Liver (tissue), 9 donors: ENCODE results near the gene ALG3. TPM values are rescaled to one million over a fixed set of nuclear protein-coding genes. Genes with fewer than 3 reads are reported as not detected.

ENCODE experiments used
- DNase-seq: peaks from one replicate; pipeline ENCODE4 v3.0.0-alpha.2; 2017; ENCODE audit warnings: low spot score
- H3K27ac ChIP-seq, 2 donors: one replicate each; pipeline ENCODE4 v1.7.0; 2013; ENCODE audit warnings: inconsistent platforms in 2 of 2, low read length in 2 of 2, control low read depth in 1 of 2, low read depth in 1 of 2, mild to moderate bottlenecking in 1 of 2
- H3K27me3 ChIP-seq, 4 donors: one replicate each; pipeline versions ENCODE4 v1.6.1 to v1.7.0; 2013; ENCODE audit warnings: low read length in 3 of 4, inconsistent platforms in 1 of 4, mild to moderate bottlenecking in 1 of 4, moderate library complexity in 1 of 4; ENCODE audit not compliant: control insufficient read depth in 4 of 4, insufficient read depth in 4 of 4
- H3K36me3 ChIP-seq, 4 donors: one replicate each; pipeline versions ENCODE4 v1.6.1 to v1.7.0; 2013; ENCODE audit warnings: low read length in 3 of 4, mild to moderate bottlenecking in 3 of 4, low read depth in 1 of 4, moderate library complexity in 1 of 4; ENCODE audit not compliant: control insufficient read depth in 4 of 4, insufficient read depth in 3 of 4
- H3K4me1 ChIP-seq, 4 donors: one replicate each; pipeline versions ENCODE4 v1.6.1 to v1.7.0; 2013; ENCODE audit warnings: low read length in 3 of 4, mild to moderate bottlenecking in 3 of 4, moderate library complexity in 1 of 4; ENCODE audit not compliant: control insufficient read depth in 4 of 4, insufficient read depth in 4 of 4
- H3K4me3 ChIP-seq, 3 donors: one replicate each; pipeline versions ENCODE4 v1.6.1 to v1.7.0; 2013; ENCODE audit warnings: low read length in 3 of 3, control low read depth in 1 of 3, low read depth in 1 of 3, mild to moderate bottlenecking in 1 of 3
- H3K9ac ChIP-seq, 2 donors: one replicate each; pipeline ENCODE4 v1.7.0; 2013; ENCODE audit warnings: low read length in 2 of 2, mild to moderate bottlenecking in 2 of 2, moderate library complexity in 2 of 2, control low read depth in 1 of 2, low read depth in 1 of 2
- H3K9me3 ChIP-seq, 4 donors: one replicate each; pipeline versions ENCODE4 v1.6.1 to v1.7.0; 2013; ENCODE audit warnings: low read length in 3 of 4; ENCODE audit not compliant: control insufficient read depth in 4 of 4
- FOXA1 ChIP-seq: IDR thresholded peaks from 2 replicates; pipeline ENCODE4 v1.6.1; 2016; ENCODE audit warnings: antibody characterized with exemption
- FOXA2 ChIP-seq: IDR thresholded peaks from 2 replicates; pipeline ENCODE4 v1.6.1; 2016; ENCODE audit warnings: antibody characterized with exemption
- GABPA ChIP-seq, 2 donors: IDR thresholded peaks in 1 of 2; conservative IDR thresholded peaks in 1 of 2; 2 replicates each; pipeline ENCODE4 v1.6.1; 2016; ENCODE audit warnings: antibody characterized with exemption in 2 of 2, mild to moderate bottlenecking in 1 of 2, moderate library complexity in 1 of 2
- HNF4A ChIP-seq, 2 donors: conservative IDR thresholded peaks; 2 replicates each; pipeline ENCODE4 v1.6.1; 2016; ENCODE audit warnings: antibody characterized with exemption in 2 of 2, mild to moderate bottlenecking in 2 of 2
- HNF4G ChIP-seq: IDR thresholded peaks from 2 replicates; pipeline ENCODE4 v1.6.1; 2016; ENCODE audit warnings: antibody characterized with exemption
- JUND ChIP-seq, 2 donors: IDR thresholded peaks; 2 replicates each; pipeline ENCODE4 v1.6.1; 2016; ENCODE audit warnings: antibody characterized with exemption in 2 of 2
- NR2F2 ChIP-seq: IDR thresholded peaks from 2 replicates; pipeline ENCODE4 v1.6.1; 2016; ENCODE audit warnings: antibody characterized with exemption
- RAD21 ChIP-seq, 2 donors: IDR thresholded peaks; 2 replicates each; pipeline ENCODE4 v1.6.1; 2016; ENCODE audit warnings: antibody characterized with exemption in 2 of 2, mild to moderate bottlenecking in 2 of 2
- SP1 ChIP-seq: IDR thresholded peaks from 2 replicates; pipeline ENCODE4 v1.6.1; 2018; ENCODE audit warnings: antibody characterized with exemption, mild to moderate bottlenecking
- TAF1 ChIP-seq: conservative IDR thresholded peaks from 2 replicates; pipeline ENCODE4 v1.6.1; 2016; ENCODE audit warnings: antibody characterized with exemption, mild to moderate bottlenecking
- YY1 ChIP-seq: IDR thresholded peaks from 2 replicates; pipeline ENCODE4 v1.6.1; 2016; ENCODE audit warnings: antibody characterized with exemption, mild to moderate bottlenecking
- ZBTB33 ChIP-seq: IDR thresholded peaks from 2 replicates; pipeline ENCODE4 v1.6.1; 2016; ENCODE audit warnings: antibody characterized with exemption
- WGBS: extraction: QIAGEN DNeasy Blood & Tissue Kit; methylation state at CpG from one replicate; pipeline ENCODE4 v1.1.7; 2013; 5-methylcytosine and 5-hydroxymethylcytosine counted together
- polyA plus RNA-seq, 2 donors: library from polyadenylated mRNA; stranded (reverse) in 1 of 2; unstranded in 1 of 2; fragments of 200-250 nt in 1 of 2; fragments of >200 nt in 1 of 2; fragmentation: Nextera tagmentation in 1 of 2; extraction: Ambion mirVana in 1 of 2; gene quantifications; one replicate each; pipeline versions ENCODE4 v1.2.1 to v1.2.3, GENCODE V29; 2013 to 2015
- total RNA-seq, 2 donors: library from RNA; depleted of rRNA; stranded (reverse); fragments of >200 nt; gene quantifications; one replicate each; pipeline ENCODE4 v1.2.3, GENCODE V29; 2014
- TF ChIP-seq, protein P1 (sequence below): fragments of 150-350 bp; IDR thresholded peaks from 2 replicates; pipeline ENCODE4 v1.5.1; 2017; ENCODE audit warnings: improper control_type of control experiment, low read depth, low read length; ENCODE audit not compliant: missing input control
- TF ChIP-seq, protein P2 (sequence below): IDR thresholded peaks from 2 replicates; pipeline ENCODE4 v1.6.1; 2016; ENCODE audit warnings: antibody characterized with exemption
- TF ChIP-seq, protein P3 (sequence below): IDR thresholded peaks from 2 replicates; pipeline ENCODE4 v1.6.1; 2016; ENCODE audit warnings: antibody characterized with exemption
- TF ChIP-seq, protein P4 (sequence below): IDR thresholded peaks from 2 replicates; pipeline ENCODE4 v1.6.1; 2016; ENCODE audit warnings: antibody characterized with exemption, mild to moderate bottlenecking
- donor health status: healthy.
- donor health status: healthy.
- donor health status: healthy.
- donor health status: healthy.
- donor health status: healthy.

The ALG3 gene
- total and polyA plus RNA-seq, 4 donors = 27.7 to 78.6 (median 64.5) TPM

- no peaks in the 10 kb centered on the region for H3K27me3 ChIP-seq
- H3K9ac ChIP-seq = no peak overlapping the region
- H3K4me1 ChIP-seq = no peaks in the 10 kb centered on the region
- H3K27ac ChIP-seq = no peak overlapping the region
- no peak for DNase-seq
- TF ChIP-seq, protein P1, sequence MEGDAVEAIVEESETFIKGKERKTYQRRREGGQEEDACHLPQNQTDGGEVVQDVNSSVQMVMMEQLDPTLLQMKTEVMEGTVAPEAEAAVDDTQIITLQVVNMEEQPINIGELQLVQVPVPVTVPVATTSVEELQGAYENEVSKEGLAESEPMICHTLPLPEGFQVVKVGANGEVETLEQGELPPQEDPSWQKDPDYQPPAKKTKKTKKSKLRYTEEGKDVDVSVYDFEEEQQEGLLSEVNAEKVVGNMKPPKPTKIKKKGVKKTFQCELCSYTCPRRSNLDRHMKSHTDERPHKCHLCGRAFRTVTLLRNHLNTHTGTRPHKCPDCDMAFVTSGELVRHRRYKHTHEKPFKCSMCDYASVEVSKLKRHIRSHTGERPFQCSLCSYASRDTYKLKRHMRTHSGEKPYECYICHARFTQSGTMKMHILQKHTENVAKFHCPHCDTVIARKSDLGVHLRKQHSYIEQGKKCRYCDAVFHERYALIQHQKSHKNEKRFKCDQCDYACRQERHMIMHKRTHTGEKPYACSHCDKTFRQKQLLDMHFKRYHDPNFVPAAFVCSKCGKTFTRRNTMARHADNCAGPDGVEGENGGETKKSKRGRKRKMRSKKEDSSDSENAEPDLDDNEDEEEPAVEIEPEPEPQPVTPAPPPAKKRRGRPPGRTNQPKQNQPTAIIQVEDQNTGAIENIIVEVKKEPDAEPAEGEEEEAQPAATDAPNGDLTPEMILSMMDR = no peak
- TF ChIP-seq, protein P2, sequence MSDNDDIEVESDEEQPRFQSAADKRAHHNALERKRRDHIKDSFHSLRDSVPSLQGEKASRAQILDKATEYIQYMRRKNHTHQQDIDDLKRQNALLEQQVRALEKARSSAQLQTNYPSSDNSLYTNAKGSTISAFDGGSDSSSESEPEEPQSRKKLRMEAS = no peak
- no peak for TF ChIP-seq NR2F2
- no peak for TF ChIP-seq HNF4G
- no peak for TF ChIP-seq YY1
- no peak for TF ChIP-seq SP1
- no peak for TF ChIP-seq TAF1
- no peak for TF ChIP-seq HNF4A (conservative IDR thresholded peaks at IDR 0.05)
- no peak for TF ChIP-seq FOXA2
- TF ChIP-seq, protein P3, sequence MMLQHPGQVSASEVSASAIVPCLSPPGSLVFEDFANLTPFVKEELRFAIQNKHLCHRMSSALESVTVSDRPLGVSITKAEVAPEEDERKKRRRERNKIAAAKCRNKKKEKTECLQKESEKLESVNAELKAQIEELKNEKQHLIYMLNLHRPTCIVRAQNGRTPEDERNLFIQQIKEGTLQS = no peak
- TF ChIP-seq JUND (IDR thresholded peaks at IDR 0.05) = no peak
- no peak for TF ChIP-seq RAD21 (IDR thresholded peaks at IDR 0.05)
- TF ChIP-seq FOXA1 = no peak
- H3K9me3 ChIP-seq = no peaks in the 10 kb centered on the region
- no peak overlapping the region for H3K4me3 ChIP-seq
- 83% methylated on average over 22 of the region's 22 CpGs for WGBS
- no peaks in the 10 kb centered on the region for H3K36me3 ChIP-seq
These were observed 42.4 kb upstream of the ALG3 start for GRCh38 chr3:184291044-184291737.

DNA sequence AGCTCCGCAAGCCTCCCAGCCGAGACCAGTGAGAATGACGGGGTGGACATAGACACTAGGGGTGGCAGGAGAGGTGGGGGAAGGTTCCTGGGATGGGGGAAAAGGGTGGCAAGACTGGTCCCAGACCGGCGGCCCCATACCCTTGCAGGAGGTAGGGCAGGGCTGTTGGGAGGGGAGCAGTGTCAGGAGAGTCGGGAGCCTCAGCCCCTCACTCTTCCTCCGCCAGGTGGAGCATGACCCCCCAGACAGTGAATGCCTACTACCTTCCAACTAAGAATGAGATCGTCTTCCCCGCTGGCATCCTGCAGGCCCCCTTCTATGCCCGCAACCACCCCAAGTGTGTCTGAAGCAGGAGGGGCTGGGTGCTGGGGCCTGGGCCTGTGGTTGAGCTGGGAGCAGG lies 41.6 kb upstream of the ALG3 start:
- no peak overlapping the region for H3K9ac ChIP-seq
- 89% methylated on average over 10 of the region's 10 CpGs for WGBS
- H3K27ac ChIP-seq = no peak overlapping the region
- no peak overlapping the region for H3K4me3 ChIP-seq
- TF ChIP-seq, protein P1 = no peak
- TF ChIP-seq GABPA (IDR thresholded peaks at IDR 0.05 in 1 of 2, conservative IDR thresholded peaks at IDR 0.05 in 1 of 2) (no peak), ZBTB33 (no peak), NR2F2 (no peak)
- TF ChIP-seq, protein P4, sequence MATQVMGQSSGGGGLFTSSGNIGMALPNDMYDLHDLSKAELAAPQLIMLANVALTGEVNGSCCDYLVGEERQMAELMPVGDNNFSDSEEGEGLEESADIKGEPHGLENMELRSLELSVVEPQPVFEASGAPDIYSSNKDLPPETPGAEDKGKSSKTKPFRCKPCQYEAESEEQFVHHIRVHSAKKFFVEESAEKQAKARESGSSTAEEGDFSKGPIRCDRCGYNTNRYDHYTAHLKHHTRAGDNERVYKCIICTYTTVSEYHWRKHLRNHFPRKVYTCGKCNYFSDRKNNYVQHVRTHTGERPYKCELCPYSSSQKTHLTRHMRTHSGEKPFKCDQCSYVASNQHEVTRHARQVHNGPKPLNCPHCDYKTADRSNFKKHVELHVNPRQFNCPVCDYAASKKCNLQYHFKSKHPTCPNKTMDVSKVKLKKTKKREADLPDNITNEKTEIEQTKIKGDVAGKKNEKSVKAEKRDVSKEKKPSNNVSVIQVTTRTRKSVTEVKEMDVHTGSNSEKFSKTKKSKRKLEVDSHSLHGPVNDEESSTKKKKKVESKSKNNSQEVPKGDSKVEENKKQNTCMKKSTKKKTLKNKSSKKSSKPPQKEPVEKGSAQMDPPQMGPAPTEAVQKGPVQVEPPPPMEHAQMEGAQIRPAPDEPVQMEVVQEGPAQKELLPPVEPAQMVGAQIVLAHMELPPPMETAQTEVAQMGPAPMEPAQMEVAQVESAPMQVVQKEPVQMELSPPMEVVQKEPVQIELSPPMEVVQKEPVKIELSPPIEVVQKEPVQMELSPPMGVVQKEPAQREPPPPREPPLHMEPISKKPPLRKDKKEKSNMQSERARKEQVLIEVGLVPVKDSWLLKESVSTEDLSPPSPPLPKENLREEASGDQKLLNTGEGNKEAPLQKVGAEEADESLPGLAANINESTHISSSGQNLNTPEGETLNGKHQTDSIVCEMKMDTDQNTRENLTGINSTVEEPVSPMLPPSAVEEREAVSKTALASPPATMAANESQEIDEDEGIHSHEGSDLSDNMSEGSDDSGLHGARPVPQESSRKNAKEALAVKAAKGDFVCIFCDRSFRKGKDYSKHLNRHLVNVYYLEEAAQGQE = no peak
- TF ChIP-seq, protein P2 = no peak
- H3K27me3 ChIP-seq = no peaks in the 10 kb centered on the region
- no peaks in the 10 kb centered on the region for H3K4me1 ChIP-seq
- no peak for DNase-seq
- no peaks in the 10 kb centered on the region for H3K9me3 ChIP-seq
- H3K36me3 ChIP-seq = no peaks in the 10 kb centered on the region
